Measurements from ENCODE around the gene MED17. TPM values are rescaled to one million over a fixed set of nuclear protein-coding genes. Genes with fewer than 3 reads are reported as not detected.
A peak's percentile ranks its signal among the peaks of the same experiment; 100 is the strongest.

The MED17 gene
- total and polyA plus RNA-seq, 2 of the 13 experiments (the other 11 are each of a cell fraction or from before 2014, with no cell fraction given): 23.1 to 37.0 TPM

GRCh38 chr11:93741882-93742226 is 42.2 kb upstream of the MED17 start (continued):
- peak; percentile 6; the same call in 1 of the 2 replicates for TF ChIP-seq ARID5B (CRISPR knock-in tag; IDR thresholded peaks at IDR 0.05)
- TF ChIP-seq HNRNPLL (IDR thresholded peaks at IDR 0.05; ENCODE audit: low read depth, low read length, poor library complexity, severe bottlenecking): no peak
- TF ChIP-seq ZMYM4 (CRISPR knock-in tag; IDR thresholded peaks at IDR 0.05): no peak
- TF ChIP-seq ZNF776 (CRISPR knock-in tag; IDR thresholded peaks at IDR 0.05): no peak
- TF ChIP-seq ZNF609 (CRISPR knock-in tag; IDR thresholded peaks at IDR 0.05; ENCODE audit: borderline replicate concordance): 0 out of 2 replicates have a peak, but pooled peaks have one; percentile 28
- no peak for TF ChIP-seq ZBTB4 (CRISPR knock-in tag; IDR thresholded peaks at IDR 0.05; ENCODE audit: borderline replicate concordance)
- peak; percentile 68; the same call in 1 of the 2 replicates for TF ChIP-seq TBX3 (IDR thresholded peaks at IDR 0.05; ENCODE audit: borderline replicate concordance)
- TF ChIP-seq NKX3-1 (CRISPR knock-in tag; IDR thresholded peaks at IDR 0.05): no peak
- TF ChIP-seq, protein P1, sequence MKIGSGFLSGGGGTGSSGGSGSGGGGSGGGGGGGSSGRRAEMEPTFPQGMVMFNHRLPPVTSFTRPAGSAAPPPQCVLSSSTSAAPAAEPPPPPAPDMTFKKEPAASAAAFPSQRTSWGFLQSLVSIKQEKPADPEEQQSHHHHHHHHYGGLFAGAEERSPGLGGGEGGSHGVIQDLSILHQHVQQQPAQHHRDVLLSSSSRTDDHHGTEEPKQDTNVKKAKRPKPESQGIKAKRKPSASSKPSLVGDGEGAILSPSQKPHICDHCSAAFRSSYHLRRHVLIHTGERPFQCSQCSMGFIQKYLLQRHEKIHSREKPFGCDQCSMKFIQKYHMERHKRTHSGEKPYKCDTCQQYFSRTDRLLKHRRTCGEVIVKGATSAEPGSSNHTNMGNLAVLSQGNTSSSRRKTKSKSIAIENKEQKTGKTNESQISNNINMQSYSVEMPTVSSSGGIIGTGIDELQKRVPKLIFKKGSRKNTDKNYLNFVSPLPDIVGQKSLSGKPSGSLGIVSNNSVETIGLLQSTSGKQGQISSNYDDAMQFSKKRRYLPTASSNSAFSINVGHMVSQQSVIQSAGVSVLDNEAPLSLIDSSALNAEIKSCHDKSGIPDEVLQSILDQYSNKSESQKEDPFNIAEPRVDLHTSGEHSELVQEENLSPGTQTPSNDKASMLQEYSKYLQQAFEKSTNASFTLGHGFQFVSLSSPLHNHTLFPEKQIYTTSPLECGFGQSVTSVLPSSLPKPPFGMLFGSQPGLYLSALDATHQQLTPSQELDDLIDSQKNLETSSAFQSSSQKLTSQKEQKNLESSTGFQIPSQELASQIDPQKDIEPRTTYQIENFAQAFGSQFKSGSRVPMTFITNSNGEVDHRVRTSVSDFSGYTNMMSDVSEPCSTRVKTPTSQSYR (CRISPR knock-in tag; IDR thresholded peaks at IDR 0.05; ENCODE audit: borderline replicate concordance): no peak
- TF ChIP-seq BORCS8-MEF2B (CRISPR knock-in tag; IDR thresholded peaks at IDR 0.05): peak; percentile 9; the same call in 1 of the 2 replicates
- no peak for TF ChIP-seq NFE2L1 (CRISPR knock-in tag; IDR thresholded peaks at IDR 0.05; ENCODE audit: borderline replicate concordance)
- TF ChIP-seq GTF2F1 (IDR thresholded peaks at IDR 0.05; ENCODE audit: low read length): no peak
- TF ChIP-seq EZH2 (conservative IDR thresholded peaks at IDR 0.05; ENCODE audit: low read depth, low read length): no peak

All from HepG2 (cell line).